HG02938 (cell line): ENCODE data around the gene DUS2.
A peak's percentile ranks its signal among the peaks of the same experiment; 100 is the strongest.
"Not testable (repeated sequence)": the region's sequence is repeated elsewhere in the genome, so short reads cannot be mapped to it uniquely, and the experiment has no call there.

Experiments used
- ATAC-seq: cut with Tn5 transposase; IDR thresholded peaks from one replicate; pipeline ENCODE4 v1.9.1; 2021; ENCODE audit warnings: mild to moderate bottlenecking, moderate library complexity; ENCODE audit not compliant: unreplicated experiment

Gene DUS2

DNA sequence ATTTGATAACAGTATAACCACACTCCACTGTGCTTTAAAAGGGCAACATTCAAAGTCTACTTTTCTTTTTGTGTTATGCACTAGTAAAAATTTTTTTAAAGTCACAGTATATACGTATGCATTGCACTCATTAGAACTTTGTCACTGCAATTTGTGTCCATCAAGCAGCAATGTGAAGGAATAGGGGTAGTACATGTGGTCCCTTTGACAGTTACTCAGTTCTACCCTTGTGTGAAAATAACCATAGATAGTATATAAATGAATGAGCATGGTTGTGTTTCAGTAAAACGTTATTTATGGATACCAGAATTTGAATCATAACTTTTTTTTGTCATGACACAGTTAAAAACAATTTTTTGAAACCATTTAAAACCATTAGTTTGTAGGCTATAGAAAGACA is 92.8 kb downstream of the DUS2 start:
- no peak for ATAC-seq

- no peak for ATAC-seq
These were observed 93.3 kb downstream of the DUS2 start for GRCh38 chr16:68116256-68116867.

DNA sequence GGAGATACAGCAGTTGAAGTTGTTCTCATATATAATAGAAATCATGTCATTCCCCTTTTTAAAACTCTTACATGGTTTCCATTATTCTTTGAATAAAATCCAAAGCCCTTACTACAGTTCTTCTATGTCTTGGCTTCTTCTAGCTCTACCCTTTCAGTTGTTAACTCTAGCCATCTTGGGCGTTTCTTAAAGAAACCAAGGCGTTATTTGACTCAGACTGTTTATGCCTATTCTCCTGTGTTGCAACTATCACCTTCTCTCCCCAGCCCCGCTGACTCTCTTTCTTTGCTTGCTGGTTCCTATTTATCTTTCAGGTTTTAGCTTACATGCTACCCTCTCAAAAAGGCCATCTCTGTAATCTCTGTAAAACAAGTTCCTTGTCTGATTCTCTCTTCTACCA is 94.8 kb downstream of the DUS2 start:
- ATAC-seq = no peak

GRCh38 chr16:68118954-68119353 is 95.9 kb downstream of the DUS2 start:
- ATAC-seq = not testable (repeated sequence)

- not testable (repeated sequence) for ATAC-seq
These were observed 97.4 kb downstream of the DUS2 start for GRCh38 chr16:68120496-68120895.

GRCh38 chr16:68126395-68126794 is 103.3 kb downstream of the DUS2 start:
- peak; percentile 54 for ATAC-seq

DNA sequence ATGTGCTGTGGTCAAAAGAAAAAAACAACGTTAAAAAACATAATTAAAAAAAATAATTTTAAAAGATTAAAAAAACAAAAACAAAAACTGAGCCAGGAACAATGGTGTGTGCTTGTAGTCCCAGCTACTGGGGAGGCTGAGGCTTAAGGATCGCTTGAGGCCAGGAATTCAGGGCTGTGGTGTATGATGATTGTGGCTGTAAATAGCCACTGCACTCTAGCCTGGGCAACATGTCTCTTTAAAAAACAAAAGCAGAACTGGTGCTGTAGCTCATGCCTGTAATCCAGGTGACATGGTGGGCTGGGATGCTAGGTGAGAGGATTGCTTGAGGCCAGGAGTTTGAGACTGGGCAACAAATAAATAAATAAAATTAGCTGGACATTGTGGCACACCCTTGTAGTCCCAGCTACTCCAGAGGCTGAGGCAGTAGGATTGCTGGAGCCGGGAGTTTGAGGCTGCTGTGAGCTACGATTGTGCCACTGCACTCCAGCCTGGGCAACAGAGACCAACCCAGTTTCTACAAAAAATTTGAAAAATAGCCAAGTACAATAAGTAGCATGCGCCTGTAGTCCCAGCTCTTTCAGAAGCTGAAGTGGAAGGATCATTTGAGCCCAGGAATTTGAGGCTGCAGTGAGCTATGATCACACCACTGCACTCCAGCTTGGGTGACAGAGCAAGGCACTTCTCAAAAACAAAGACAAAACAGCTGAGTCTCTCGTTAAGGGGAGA is 105.7 kb downstream of the DUS2 start:
- ATAC-seq = no peak
